ENCODE results near the gene ZBTB12. TPM values are rescaled to one million over a fixed set of nuclear protein-coding genes. Genes with fewer than 3 reads are reported as not detected.
A peak's percentile ranks its signal among the peaks of the same experiment; 100 is the strongest.

Gene ZBTB12
- total and polyA plus RNA-seq, 2 of the 13 experiments (the other 11 are each of a cell fraction or from before 2014, with no cell fraction given) = 4.8 to 6.0 TPM

GRCh38 chr6:31901953-31902643 is at the start of gene ZBTB12 (continued):
- TF ChIP-seq AKNA (CRISPR knock-in tag; IDR thresholded peaks at IDR 0.05; ENCODE audit: borderline replicate concordance) = no peak
- peak; percentile 72 for TF ChIP-seq ZNF768 (CRISPR knock-in tag; IDR thresholded peaks at IDR 0.05)
- TF ChIP-seq, protein P1, sequence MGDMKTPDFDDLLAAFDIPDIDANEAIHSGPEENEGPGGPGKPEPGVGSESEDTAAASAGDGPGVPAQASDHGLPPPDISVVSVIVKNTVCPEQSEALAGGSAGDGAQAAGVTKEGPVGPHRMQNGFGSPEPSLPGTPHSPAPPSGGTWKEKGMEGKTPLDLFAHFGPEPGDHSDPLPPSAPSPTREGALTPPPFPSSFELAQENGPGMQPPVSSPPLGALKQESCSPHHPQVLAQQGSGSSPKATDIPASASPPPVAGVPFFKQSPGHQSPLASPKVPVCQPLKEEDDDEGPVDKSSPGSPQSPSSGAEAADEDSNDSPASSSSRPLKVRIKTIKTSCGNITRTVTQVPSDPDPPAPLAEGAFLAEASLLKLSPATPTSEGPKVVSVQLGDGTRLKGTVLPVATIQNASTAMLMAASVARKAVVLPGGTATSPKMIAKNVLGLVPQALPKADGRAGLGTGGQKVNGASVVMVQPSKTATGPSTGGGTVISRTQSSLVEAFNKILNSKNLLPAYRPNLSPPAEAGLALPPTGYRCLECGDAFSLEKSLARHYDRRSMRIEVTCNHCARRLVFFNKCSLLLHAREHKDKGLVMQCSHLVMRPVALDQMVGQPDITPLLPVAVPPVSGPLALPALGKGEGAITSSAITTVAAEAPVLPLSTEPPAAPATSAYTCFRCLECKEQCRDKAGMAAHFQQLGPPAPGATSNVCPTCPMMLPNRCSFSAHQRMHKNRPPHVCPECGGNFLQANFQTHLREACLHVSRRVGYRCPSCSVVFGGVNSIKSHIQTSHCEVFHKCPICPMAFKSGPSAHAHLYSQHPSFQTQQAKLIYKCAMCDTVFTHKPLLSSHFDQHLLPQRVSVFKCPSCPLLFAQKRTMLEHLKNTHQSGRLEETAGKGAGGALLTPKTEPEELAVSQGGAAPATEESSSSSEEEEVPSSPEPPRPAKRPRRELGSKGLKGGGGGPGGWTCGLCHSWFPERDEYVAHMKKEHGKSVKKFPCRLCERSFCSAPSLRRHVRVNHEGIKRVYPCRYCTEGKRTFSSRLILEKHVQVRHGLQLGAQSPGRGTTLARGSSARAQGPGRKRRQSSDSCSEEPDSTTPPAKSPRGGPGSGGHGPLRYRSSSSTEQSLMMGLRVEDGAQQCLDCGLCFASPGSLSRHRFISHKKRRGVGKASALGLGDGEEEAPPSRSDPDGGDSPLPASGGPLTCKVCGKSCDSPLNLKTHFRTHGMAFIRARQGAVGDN (CRISPR knock-in tag; IDR thresholded peaks at IDR 0.05) = peak; percentile 79
- TF ChIP-seq ZNF790 (CRISPR knock-in tag; IDR thresholded peaks at IDR 0.05; ENCODE audit: borderline replicate concordance) = peak; percentile 89; the same call in 1 of the 2 replicates
- peak; percentile 98 for TF ChIP-seq HNRNPK (IDR thresholded peaks at IDR 0.05; ENCODE audit: low read depth, low read length, poor library complexity, severe bottlenecking)
- TF ChIP-seq NR3C1 (CRISPR knock-in tag; IDR thresholded peaks at IDR 0.05) = no peak
- TF ChIP-seq ZBTB3 (CRISPR knock-in tag; IDR thresholded peaks at IDR 0.05; ENCODE audit: borderline replicate concordance, low read depth) = no peak; the same call in 1 of the 2 replicates
- no peak for TF ChIP-seq JUND (CRISPR knock-in tag; IDR thresholded peaks at IDR 0.05)
- peak; percentile 73 for TF ChIP-seq ZNF138 (CRISPR knock-in tag; IDR thresholded peaks at IDR 0.05; ENCODE audit: low read depth)
- no peak for TF ChIP-seq FOXA1 (IDR thresholded peaks at IDR 0.05)
- peak; percentile 4; the same call in 1 of the 2 replicates for TF ChIP-seq FOXA1 (CRISPR knock-in tag; IDR thresholded peaks at IDR 0.05)
- peak; percentile 95 for TF ChIP-seq IRF9 (CRISPR knock-in tag; IDR thresholded peaks at IDR 0.05; ENCODE audit: borderline replicate concordance)
- TF ChIP-seq JUN (CRISPR knock-in tag; IDR thresholded peaks at IDR 0.05) = 0 out of 2 replicates have a peak, but pooled peaks have one; percentile 16
- peak; percentile 74; the same call in 1 of the 2 replicates for TF ChIP-seq ZNF234 (CRISPR knock-in tag; conservative IDR thresholded peaks at IDR 0.05)
- 0 out of 2 replicates have a peak, but pooled peaks have one; percentile 32 for TF ChIP-seq POLR2AphosphoS5 (IDR thresholded peaks at IDR 0.05; ENCODE audit: low read depth, low read length)

All from HepG2 (cell line).